Skin of body (tissue), 3 donors: ENCODE measurements around the gene ZNF428. TPM values are rescaled to one million over a fixed set of nuclear protein-coding genes. Genes with fewer than 3 reads are reported as not detected.

ENCODE experiments used
- DNase-seq: peaks from one replicate; lab custom pipeline; 2025; lab: John Stamatoyannopoulos, UW
- small RNA-seq: library from RNA; depleted of rRNA; stranded (forward); fragments of <200 nt; gene quantifications from one replicate; pipeline ENCODE3, GENCODE V24; 2014; ENCODE audit warnings: low replicate concordance
- total RNA-seq: library from RNA; depleted of rRNA; stranded (reverse); fragments of >200 nt; gene quantifications from one replicate; pipeline ENCODE4 v1.2.3, GENCODE V29; 2014

ZNF428 gene
- total RNA-seq, 1 donor from 2014 or later = 28.4 TPM

GRCh38 chr19:43562698-43563241 lies 56.7 kb downstream of the ZNF428 start:
- DNase-seq = no peak

GRCh38 chr19:43562226-43562697 lies 57.2 kb downstream of the ZNF428 start:
- DNase-seq = no peak

DNA sequence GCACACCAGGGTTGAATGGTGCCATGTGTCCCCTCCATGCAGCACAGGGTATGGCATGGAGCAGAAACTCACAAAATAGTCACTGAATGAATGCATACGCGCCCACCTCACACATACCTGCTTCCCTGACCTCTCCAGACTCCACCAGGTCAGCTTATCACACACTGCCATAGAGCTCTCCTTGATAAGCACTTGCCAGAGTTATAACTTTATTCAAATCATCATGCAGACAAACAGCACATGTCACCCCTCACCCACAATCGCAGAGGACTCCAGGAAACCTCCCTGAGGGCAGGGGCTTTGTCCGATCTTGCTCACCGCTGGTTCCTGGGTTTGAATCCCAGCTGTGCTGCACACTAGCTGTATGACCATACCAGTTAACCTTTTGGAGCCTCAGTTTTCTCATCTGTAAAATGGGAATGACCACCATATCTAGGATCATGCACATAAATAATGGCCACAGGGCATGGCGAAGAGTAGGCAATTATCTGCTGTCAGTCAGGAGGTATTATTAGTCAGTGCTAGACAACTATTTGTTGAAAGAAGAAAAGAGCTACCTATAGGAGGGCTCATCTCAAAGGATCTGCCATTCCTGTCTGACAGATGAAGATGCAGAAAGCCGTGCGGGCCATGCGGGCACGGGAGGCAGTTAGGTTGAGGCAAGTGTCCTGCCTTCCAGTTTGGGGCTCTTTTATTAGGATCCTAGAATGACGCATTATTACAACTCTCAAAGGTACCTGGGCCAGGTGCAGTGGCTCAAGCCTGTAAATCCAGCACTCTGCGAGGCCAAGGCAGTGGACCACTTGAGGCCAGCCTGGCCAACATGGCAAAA lies 58.1 kb downstream of the ZNF428 start:
- DNase-seq = no peak

DNA sequence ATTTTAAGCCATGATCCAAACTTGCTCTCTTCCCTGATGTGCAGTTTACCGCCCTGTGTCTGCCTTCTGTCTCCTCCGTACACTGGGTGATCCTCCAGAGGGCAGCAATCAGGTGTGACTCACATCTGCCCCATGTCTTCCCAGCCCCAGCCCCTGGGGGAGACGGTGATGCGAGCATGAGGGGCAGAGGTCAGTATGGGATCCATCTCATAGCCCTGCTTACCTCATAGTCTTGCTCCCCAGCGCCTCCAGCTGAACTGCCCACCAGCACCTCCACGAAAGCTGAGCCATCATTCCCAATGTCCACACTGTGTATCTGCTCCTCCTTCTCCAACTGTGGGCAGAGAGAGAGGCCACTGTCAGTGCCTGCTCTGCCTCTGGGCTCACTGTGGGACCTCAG lies 58.7 kb downstream of the ZNF428 start:
- DNase-seq = no peak

Small RNA genes within 50 kb of the gene (small RNA-seq; reads per million reads assigned to genes)
- gene RN7SL368P = not detected

Other genes starting within 250 kb of the ZNF428 start
- gene TEX101, start 204.7 kb downstream of the ZNF428 start, total RNA-seq = not detected
- gene LYPD3, start 154.0 kb downstream of the ZNF428 start, total RNA-seq = 73.8 TPM
- 19.3 TPM for gene PHLDB3, start 114.9 kb downstream of the ZNF428 start, total RNA-seq
- gene ETHE1, start 92.4 kb downstream of the ZNF428 start, total RNA-seq = 23.4 TPM
- 0.79 TPM for gene ZNF575, start 86.4 kb downstream of the ZNF428 start, total RNA-seq
- 10.6 TPM for gene XRCC1, start 44.1 kb downstream of the ZNF428 start, total RNA-seq
- 23.1 TPM for gene PINLYP, start 43.8 kb downstream of the ZNF428 start, total RNA-seq
- gene IRGQ, start 23.5 kb downstream of the ZNF428 start, total RNA-seq = 19.6 TPM
- 4.6 TPM for gene ZNF576, start 23.0 kb downstream of the ZNF428 start, total RNA-seq
- gene SRRM5, start 7.5 kb downstream of the ZNF428 start, total RNA-seq = not detected
- 10.4 TPM for gene CADM4, start 20.2 kb upstream of the ZNF428 start, total RNA-seq
- 29.1 TPM for gene PLAUR, start 50.5 kb upstream of the ZNF428 start, total RNA-seq
- gene IRGC, start 96.4 kb upstream of the ZNF428 start, total RNA-seq = not detected
- 14.3 TPM for gene SMG9, start 135.3 kb upstream of the ZNF428 start, total RNA-seq
- gene KCNN4, start 161.3 kb upstream of the ZNF428 start, total RNA-seq = 3.5 TPM
- 16.0 TPM for gene LYPD5, start 182.8 kb upstream of the ZNF428 start, total RNA-seq
- 18.5 TPM for gene ZNF283, start 207.7 kb upstream of the ZNF428 start, total RNA-seq